Activated CD4-positive, alpha-beta T cell treated with anti-CD3 and anti-CD28 coated beads, Interleukin-2, amount 50 U/mL, for 16 hours (primary cell): ENCODE results near the gene LRCH1.

Experiments used
- DNase-seq: peaks from one replicate; pipeline ENCODE4 v3.0.0-alpha.2; 2020

Gene LRCH1

DNA sequence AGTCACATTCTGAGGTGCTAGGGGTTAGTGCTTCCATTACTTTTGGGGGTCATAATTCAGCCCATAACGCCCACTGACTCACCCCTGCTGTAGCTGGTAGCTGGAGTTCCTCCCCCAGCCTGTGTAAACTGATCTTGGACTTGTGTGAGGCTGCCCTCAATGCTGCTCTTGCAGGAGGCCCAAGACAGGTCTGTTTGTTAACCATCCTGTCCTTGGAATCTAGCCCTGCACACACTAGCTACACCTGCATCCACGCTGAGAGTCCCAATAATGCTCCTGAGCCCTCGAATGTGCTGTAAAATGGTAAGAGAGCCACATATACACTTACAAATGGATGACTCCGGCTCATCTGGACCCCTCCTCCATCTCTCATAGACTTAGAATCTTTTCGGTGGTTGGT lies 9.6 kb downstream of the LRCH1 start:
- no peak for DNase-seq

DNA sequence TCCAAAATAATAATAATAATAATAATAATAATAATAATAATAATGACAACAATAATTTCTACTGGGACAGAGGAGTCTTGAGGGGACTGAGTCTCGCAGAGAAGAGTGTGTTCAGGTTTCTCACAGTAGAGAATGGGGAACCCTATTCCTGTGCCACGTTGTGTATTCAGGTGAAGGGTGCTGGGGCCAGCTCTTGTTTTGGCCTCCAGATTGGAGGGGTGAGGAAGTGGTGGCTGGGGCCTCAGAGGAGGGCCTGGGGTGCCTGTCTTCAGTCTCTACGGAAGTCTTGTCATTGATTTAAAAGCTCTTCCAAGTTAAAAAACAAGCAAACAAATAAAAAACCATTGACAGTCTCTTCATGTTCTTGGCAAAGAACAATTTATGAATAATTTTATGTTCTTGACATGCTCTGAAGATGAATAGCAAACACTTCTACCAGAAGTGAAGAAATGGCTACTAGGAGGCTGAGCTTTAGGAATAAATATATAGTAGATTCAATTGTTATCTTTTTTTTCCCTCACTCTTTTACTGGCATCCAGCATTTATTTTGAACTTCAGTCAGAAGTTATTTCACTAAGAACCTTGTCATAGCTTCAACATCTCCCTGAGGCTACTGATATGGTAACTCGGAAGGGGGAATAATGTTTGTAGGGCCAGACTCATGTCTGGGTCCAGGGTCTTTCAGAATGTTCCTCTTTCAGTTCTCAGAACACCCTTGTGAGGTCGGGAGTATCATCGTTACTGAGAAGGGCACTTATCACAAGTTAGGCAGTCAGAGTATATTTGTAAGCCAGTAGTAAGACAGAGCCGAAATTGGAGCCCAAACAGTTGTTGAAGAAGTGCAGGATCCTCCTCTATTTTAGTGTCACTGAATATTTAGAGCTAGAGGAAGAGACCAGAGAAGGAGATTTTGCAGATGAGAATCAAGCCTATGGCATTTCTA lies 13.1 kb downstream of the LRCH1 start:
- DNase-seq, result no peak

DNA sequence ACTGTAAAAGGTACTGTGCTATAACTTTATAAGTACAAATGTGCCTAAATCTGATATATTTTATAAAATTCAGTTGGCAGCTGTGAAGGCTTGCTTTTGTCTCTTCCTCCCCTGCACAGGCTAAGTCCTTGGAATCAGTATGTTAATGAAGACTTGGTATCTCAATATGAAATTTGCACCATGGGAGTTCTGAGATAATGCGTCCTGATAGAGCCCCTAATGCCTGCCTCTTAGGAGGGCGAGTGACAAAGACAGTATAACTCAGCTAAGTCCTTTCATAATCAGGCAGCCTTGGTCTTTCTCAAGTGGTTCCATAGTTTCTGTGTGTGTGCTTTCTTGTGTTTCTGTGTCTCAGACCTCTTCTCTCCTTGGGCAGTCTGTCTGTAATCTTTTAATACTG lies 14.7 kb downstream of the LRCH1 start:
- no peak for DNase-seq

DNA sequence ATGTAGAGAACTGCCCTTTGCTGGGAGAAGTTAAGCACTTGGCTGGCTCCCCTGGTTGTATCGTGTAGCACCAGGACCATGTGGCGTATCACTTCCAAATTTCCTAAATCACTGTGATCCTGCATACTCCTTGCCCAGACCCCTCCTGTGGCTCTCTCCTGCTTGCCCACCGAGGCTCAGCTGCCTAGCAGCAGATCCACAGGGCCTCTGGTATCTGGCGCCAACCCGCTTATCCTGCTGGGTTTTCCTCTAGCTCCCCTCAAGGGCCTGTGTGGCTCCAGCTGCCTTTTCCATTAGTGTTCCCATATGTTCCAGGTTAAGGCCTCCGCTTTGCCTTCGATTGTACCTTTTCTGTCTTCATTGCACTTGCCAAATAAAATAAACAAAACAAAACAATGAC lies 16.5 kb downstream of the LRCH1 start:
- no peak for DNase-seq

DNA sequence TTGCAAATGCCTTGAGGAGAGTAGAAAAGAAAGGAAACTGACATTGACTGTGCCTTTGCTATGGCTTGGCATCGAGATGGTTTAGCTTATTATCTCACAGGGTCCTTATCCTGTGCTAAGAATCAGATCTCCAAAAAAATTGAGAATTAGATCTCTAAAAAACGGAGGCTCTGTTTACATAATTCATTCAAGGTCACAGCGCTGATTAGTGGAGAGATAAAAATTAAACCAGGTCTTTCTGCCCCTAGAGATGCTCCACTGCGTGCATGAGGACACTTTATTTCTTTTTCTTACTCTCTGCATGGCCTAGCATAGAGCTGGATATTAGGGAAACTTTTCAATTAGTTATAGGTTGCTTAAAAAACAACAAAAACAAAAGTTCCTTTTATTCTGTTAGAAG lies 17.3 kb downstream of the LRCH1 start:
- no peak for DNase-seq

DNA sequence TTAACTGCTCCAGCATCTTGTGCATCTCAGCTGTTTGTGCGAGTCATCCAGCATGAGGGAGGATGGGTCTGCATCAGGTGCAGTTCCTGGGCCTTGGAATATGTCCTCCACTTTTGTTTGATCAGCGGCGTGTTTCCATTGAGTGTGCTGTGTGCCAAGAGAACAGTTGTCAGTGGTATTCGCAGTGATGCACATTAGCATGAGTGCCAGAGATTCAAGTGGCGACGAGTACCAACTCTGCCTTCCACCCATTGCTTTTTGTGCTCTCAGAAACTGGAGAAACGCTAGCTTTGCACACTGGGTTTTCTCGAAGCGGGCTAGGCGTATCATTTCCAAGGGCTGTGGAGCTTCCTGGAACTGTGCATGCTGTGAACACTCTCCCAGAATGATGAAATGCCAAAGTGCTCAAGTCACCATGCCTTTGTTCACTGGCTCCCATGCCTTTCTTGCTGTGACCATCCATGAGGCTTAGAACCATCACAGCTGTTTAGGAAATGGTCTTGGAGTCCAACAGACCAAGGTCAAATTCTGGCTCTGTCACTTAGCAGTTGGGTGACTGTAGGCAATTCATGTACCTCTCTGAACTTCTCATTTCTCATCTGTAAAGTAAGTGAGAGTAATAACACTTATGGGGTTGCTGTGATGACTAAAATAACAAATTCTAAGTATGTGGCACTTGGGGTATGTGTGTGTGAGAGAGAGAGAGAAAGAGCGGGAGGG lies 18.4 kb downstream of the LRCH1 start:
- peak; percentile 60 for DNase-seq

DNA sequence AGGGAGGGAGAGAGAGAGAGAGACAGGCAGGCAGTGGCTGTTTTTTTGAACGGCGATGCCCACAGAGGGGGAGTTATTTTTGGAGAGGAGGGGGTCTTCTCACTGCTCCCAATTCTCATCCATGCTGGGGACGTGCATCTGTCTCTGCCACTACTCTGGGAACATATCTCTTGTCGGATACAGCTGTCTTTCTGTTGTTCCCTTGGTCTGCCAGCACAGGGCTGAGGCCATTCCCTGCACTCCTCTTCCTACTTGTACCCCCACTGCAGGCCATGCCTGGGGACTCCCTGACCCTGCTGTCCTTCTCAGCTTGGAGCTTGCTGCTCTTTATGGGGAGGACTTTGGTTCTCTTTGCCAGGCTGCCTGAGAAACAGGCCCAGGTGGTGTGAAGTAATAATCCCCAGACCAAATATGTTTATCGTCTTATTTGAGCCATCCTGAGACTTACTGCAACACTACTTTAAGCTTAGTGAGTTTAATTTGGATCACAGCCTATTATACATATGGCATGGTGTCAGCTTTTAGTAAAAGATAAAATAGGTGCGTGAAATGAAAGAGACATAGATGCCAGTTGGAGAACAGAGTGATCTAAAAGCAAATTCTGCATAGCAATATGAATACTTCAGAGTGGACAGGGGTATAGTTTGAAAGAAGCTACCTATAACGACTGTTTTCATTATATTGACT lies 19.1 kb downstream of the LRCH1 start:
- no peak for DNase-seq

DNA sequence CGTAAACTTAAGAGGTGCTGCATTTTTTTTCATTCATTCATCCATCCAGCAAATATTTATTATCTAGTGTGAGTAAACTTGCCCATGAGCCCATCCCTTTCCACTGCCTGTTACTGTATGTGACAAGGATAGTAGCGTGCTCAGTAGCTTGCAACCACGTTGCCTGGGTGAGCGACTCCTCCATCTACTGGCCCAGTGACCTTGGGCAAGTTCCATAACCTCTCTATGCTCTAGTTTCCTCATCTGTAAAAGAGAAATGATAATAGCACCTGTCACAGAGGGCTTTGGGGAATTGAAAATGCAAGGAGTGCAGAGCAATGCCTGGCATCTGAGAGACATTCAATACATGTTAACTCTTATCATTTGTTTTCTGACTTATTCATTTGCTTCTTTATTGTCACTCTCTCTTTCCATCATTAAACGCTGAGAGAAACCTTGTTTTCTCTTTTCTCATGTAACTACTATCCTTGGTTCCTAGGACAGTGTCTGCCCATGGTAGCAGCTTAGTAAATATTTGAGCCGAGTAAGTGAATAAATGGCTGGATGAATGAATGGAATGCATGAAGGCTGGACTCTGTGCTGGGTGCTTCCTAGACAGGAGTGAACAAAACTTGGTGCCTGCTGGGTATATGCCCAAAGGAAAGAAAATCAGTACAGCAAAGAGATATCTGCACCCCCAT lies 19.9 kb downstream of the LRCH1 start:
- no peak for DNase-seq

DNA sequence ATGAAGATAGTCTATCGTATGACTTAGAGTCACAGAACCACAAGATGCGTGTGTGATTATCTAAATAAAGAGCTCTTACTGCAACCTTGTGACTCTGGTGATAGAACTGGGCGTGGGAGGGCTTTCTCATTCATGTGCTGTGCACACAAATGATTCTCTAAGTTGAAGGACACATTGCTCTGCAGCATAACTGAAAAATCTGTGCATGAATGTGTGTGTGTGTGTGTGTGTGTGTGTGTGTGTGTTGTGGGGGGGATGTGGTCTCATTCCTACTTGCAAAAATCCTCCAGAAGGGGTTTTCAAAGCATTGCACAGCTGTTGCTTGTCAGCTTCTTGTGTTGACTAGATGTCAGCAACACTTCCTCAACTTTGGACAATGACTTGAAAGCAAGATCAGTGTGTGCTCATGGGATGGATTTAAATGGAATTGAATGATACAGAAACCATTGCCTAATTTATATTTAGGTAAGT lies 22.4 kb downstream of the LRCH1 start:
- DNase-seq, result no peak

DNA sequence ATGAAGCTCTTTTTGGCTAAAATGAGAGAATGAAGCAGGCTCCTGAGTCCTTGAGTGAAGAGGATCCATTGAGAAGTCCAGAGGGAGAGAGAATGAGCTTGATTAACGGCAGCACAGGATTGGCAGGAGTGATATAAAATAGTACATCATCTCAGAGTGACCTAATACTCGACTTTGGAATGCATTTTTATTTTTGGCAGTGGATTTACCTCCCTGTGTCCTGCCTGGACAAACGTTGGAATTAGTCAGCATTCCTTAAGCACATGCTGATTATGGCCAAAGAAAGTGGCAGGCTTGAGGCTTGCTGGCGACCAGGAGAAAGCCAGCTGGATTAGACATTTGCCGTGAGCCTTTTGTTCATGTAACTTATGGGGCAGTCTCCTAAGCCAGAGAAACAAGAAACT lies 22.9 kb downstream of the LRCH1 start:
- no peak for DNase-seq

DNA sequence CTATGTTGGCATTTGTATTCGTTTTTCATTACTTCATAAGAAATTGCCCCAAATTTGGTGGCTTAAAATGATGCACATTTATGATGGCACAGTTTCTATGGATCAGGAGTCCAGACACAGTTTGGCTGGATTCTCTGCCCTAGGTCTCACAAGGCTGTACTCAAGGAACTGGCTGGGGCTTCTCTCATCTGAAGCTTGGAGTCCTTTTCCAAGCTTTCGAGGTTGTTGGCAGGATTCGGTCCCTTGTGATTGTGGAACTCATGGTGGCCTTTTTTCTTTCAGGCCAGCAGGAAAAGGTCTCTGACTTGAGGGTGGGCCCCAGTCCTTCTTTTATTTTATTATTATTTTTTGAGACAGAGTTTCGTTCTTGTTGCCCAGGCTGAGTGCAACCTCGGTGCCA lies 23.8 kb downstream of the LRCH1 start:
- DNase-seq, result no peak

DNA sequence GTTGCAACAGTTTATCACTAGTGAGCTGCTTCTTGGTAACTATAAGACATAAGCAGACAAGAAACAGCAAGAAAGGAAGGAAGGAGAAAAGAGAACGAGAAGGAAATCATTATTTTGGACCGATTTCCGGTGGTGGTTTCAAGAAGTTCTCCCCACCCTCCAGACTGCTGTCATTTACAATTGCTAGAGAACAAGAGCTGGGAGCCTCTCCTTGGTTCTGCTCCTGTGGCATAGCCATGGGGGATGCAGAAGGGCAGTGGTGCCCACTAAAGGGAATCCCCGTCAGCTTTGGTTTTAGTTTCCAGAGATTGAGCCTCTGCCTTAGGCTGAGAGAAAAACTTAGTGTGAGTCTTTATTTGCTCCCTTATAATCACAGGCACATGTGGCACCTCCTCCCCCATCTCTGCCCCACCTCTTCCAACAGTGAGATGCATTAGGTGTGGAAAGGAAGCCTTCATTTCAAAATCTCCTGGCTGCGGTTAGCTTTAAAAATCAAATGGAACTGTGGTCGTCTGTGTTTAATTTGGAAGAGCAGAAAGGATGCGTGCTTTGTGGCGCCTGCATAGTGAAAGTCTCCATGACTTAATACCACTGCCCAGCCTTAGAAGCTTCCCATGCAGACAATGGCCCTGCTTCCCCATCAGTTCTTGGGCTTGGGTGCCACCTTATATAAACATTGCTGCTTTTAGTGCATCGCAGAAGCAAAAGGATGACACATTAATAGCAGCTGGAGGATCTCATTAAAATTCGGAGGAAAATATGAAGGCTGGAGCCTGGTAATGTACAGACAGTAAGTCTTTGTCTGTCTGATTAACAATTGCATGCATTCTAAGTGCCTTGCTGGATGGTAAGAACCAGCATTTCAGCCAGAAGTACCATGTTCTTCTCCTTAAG lies 25.0 kb downstream of the LRCH1 start:
- DNase-seq, result no peak

DNA sequence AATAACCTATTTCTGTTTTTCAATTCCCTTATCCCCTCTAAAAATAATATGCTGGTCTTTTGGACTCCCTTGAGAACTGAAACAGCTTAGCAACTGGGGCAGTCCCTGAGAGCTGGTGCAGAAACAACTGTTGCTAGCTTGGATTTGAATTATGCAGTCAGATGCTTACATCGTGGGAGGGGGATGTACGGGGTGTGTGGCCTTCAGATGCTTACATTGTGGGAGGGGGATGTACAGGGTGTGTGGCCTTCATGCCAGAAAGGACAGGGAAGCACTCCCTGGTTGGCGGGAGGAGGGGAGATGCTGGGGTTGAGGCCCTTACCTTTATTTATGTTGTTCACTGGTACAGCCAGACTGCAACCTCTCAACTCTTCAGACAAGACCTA lies 25.6 kb downstream of the LRCH1 start:
- no peak for DNase-seq

DNA sequence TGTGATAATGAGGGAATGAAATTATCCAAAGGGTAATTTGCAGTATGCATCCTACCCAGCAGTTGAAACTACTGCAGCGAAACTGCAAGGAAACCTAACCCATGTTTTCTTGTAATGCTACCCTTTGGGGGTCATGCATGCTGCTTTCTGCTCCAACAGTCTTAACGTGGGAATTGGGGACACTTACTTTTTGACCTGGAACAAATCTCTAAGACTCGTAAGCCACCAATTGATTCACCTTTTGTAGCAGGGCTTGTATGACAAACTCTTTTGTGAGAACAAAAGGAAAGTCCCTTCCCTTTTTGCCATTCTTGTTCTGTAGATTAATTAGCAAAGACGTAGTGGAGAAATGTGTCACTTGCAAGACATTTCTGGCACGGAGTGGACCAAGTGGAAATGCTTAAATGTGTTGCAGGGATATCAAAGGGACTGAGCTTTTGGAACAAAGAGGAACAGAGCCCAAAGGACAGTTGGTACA lies 27.4 kb downstream of the LRCH1 start:
- no peak for DNase-seq

DNA sequence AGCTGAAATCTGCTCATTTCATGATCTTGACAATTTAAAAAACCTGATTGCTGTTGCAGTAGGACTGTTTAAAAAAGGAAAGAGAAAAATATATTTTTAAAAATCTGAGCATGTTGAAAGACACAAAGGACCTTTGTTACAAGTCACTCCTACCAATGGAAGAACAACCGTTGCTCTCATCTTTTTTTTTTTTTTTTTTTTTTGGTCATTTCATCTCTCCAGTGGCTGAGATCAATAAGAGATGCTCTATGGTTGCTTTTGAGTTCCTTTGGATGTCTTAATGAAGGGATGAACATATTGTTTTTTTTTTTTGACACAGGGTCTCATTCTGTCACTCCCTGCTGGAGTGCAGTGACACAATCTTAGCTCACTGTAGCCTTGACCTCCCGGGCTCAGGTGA lies 29.2 kb downstream of the LRCH1 start:
- no peak for DNase-seq

DNA sequence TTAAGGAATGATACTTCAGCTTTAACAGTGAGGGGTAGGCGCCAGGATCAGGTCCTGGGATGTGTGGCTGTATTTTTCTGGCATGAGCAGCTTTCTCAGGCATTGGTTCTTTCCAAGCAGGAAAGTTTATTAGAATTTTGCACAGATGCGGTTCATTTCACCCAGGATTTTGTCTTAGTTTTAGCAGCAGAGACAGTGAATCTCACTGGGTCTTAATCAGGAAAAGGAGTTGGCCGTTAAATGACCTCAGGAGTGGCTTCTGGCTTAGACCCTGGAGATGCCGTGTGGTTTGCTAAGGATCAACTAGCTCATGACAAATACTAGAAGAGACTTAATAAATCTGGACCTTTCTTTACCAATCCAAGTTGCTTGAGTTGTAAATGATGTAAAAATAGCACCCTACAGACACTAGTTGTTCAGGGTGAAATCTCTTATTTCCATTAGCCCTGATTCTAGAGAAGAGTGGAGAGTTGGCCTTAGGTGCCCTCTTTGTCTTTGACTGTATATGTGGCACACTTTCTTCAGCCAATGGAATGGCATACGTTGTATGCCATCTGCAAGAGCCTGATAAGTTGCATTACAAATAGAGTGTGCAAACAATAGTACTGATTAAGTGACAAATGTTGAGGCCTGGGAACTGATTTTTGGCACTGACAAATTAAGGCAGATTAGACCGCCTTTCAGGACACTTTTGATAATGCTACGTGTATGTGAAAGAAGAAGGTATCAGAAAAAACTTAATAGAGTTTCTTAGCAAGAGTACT lies 34.0 kb downstream of the LRCH1 start:
- DNase-seq, result no peak

DNA sequence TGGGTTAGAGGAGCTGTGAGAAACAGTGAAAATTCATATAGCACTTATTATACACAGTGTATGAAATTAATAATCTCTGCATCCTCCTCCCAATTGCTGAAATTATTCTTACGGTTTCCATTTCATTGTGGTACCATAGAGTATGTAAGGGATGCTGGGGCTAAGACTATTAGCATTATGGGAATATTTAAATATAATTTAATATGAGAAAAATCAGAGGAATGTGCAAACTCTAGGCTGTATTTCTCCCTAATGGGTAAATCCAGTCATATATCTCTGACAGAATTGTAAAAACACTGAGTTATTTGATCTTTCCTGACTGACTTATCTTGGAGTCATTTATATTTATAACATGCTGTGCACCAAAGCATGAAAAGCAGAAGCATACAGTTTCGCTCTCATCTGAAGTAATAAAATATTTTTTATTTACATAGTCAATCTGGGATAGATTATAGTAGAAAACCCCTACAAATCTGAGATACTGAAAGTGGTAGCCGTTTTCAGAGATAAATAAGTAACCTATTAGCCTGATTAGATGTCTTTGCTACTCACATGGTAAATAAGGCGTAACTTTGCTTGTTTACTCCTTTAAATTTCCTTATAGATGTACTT lies 34.9 kb downstream of the LRCH1 start:
- no peak for DNase-seq

DNA sequence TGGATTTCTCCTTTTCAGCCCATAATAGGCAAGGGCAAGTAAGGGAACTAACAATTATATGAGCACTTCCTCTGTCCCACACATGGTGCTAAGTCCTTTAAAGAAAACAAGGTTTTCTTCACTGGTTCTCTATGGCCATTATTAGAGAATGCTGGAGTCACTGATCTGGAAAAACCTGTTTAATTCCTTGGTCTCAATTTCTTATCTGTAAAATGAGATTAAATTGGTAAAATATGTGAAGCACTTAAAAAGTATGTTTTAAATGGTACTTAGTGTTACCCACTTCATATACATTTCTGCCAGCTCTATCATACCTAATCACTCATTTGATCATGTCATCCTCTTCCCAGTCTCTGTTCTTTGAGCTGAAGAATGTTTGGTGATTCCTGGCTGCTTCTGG lies 39.4 kb downstream of the LRCH1 start:
- DNase-seq, result no peak

DNA sequence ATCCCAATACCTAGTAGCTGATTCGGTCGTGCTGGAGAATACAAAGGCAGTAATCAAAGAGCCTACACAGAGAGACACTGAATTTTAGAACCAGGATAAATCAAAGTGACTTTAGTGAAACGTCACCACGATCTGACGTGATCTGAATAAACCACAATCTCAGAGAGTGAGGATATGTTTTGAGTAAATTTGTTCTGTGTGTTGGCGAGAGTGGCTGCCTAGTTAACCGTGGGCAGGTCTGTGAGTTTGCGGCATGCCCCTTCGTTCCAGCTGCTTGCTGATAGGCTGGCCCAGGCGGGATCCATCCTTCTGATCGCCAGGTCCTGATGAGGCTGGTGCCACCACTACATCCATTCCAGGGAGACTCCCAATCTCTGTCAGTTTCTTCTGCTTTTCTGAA lies 40.4 kb downstream of the LRCH1 start:
- peak; percentile 82 for DNase-seq

DNA sequence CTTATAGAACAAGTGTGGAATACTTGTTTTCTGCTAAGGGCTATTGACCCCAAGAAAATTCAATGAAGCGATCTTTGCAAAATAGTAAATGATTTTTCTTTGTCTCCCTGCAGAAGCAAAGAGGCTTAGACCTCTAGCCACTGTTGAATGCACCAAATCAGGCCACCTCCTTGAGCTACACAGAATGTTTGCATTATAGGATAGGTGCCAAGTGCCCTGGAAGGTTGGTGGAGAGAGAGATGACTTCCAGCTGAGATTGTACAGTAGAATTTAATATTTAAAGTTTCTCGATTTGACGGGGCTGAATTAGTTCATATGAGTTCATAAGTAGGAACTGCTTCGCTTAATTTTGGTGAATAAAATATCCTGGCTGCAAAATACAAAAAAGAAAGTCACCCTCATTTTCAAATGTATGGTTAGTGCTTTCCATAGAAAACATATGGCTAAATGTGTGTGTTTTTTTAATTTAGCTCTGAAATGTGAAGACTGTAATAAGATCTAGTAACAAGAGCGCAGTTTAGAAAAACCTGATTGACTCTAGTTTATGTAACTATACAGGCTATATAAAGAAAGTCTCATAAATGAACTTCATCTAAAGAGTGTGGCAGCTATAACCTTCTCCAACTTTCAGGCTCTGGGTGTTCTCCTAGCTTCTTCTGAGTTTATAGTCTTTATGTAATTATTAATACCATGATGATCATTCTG lies 41.6 kb downstream of the LRCH1 start:
- no peak for DNase-seq
